Trophoblast cell (in vitro differentiated cells and primary cell): Measurements from ENCODE around the gene KCNH3.

Experiments used
- DNase-seq, 2 donors: peaks; one replicate each; pipeline ENCODE4 v3.0.0-alpha.2; 2016
- H2AFZ ChIP-seq: 2 replicates; pipeline ENCODE4 v1.6.1; 2013; ENCODE audit warnings: low read length, moderate library complexity, mild to moderate bottlenecking; ENCODE audit not compliant: insufficient read depth, poor library complexity
- H2AK5ac ChIP-seq: 2 replicates; pipeline ENCODE4 v1.6.1; 2013; ENCODE audit warnings: mild to moderate bottlenecking, low read length
- H2BK120ac ChIP-seq: 2 replicates; pipeline ENCODE4 v1.6.1; 2013; ENCODE audit warnings: low read length, mild to moderate bottlenecking, moderate library complexity; ENCODE audit not compliant: insufficient read depth, poor library complexity
- H2BK12ac ChIP-seq: 2 replicates; pipeline ENCODE4 v1.6.1; 2013; ENCODE audit warnings: mild to moderate bottlenecking, low read length, moderate library complexity
- H2BK5ac ChIP-seq: 2 replicates; pipeline ENCODE4 v1.6.1; 2013; ENCODE audit warnings: low read length, low read depth, moderate library complexity, mild to moderate bottlenecking; ENCODE audit not compliant: poor library complexity
- H3K14ac ChIP-seq: 2 replicates; pipeline ENCODE4 v1.6.1; 2013; ENCODE audit warnings: mild to moderate bottlenecking, low read length
- H3K18ac ChIP-seq: 2 replicates; pipeline ENCODE4 v1.6.1; 2013; ENCODE audit warnings: mild to moderate bottlenecking, low read length
- H3K23ac ChIP-seq: 2 replicates; pipeline ENCODE4 v1.6.1; 2013; ENCODE audit warnings: low read length
- H3K27ac ChIP-seq: 2 replicates; pipeline ENCODE4 v1.5.1; 2013; ENCODE audit warnings: low read depth, mild to moderate bottlenecking, inconsistent platforms, low read length, moderate library complexity
- H3K27me3 ChIP-seq: 2 replicates; pipeline ENCODE4 v1.6.1; 2013; ENCODE audit warnings: inconsistent platforms, mild to moderate bottlenecking, low read length, moderate library complexity; ENCODE audit not compliant: insufficient read depth
- H3K36me3 ChIP-seq, 2 experiments: 1 replicate in 1 of 2; 2 replicates in 1 of 2; pipeline ENCODE4 v1.6.1; 2013; ENCODE audit warnings: low read length in 2 of 2, mild to moderate bottlenecking in 2 of 2, moderate library complexity in 1 of 2; ENCODE audit not compliant: insufficient read depth in 2 of 2, control insufficient read depth in 1 of 2
- H3K4ac ChIP-seq: 2 replicates; pipeline ENCODE4 v1.6.1; 2013; ENCODE audit warnings: low read depth, mild to moderate bottlenecking, low read length, moderate library complexity
- H3K4me1 ChIP-seq, 2 experiments: 1 replicate in 1 of 2; 2 replicates in 1 of 2; pipeline ENCODE4 v1.6.1; 2013; ENCODE audit warnings: low read length in 2 of 2, mild to moderate bottlenecking in 2 of 2, moderate library complexity in 1 of 2; ENCODE audit not compliant: insufficient read depth in 2 of 2, control insufficient read depth in 1 of 2
- H3K4me2 ChIP-seq: 2 replicates; pipeline ENCODE4 v1.6.1; 2013; ENCODE audit warnings: inconsistent platforms, mild to moderate bottlenecking, low read length, moderate library complexity
- H3K4me3 ChIP-seq: 2 replicates; pipeline ENCODE4 v1.5.1; 2013; ENCODE audit warnings: mild to moderate bottlenecking, low read depth, low read length, inconsistent platforms
- H3K79me1 ChIP-seq: one replicate; pipeline ENCODE4 v1.6.1; 2013; ENCODE audit warnings: low read length
- H3K79me2 ChIP-seq: 2 replicates; pipeline ENCODE4 v1.6.1; 2013; ENCODE audit warnings: low read length, mild to moderate bottlenecking; ENCODE audit not compliant: control insufficient read depth, insufficient read depth, poor library complexity
- H3K9ac ChIP-seq: 2 replicates; pipeline ENCODE4 v1.6.1; 2013; ENCODE audit warnings: mild to moderate bottlenecking, low read length
- H3K9me3 ChIP-seq: 2 replicates; pipeline ENCODE4 v1.6.1; 2013; ENCODE audit warnings: low read depth, mild to moderate bottlenecking, control low read depth, inconsistent platforms, low read length; ENCODE audit not compliant: insufficient read depth
- H4K12ac ChIP-seq: 2 replicates; pipeline ENCODE4 v1.6.1; 2013; ENCODE audit warnings: low read depth, mild to moderate bottlenecking, low read length, moderate library complexity
- H4K8ac ChIP-seq: 2 replicates; pipeline ENCODE4 v1.6.1; 2013; ENCODE audit warnings: low read depth, mild to moderate bottlenecking, low read length, moderate library complexity
- H4K91ac ChIP-seq: one replicate; pipeline ENCODE4 v1.6.1; 2013; ENCODE audit warnings: low read depth, mild to moderate bottlenecking, low read length, moderate library complexity
- WGBS: extraction: QIAGEN DNeasy Blood & Tissue Kit; methylation state at CpG from one replicate; pipeline ENCODE4 v1.1.7; 2013; ENCODE audit warnings: missing lambda C conversion rate; ENCODE audit not compliant: insufficient read length, insufficient coverage; ENCODE audit errors: extremely low coverage; 5-methylcytosine and 5-hydroxymethylcytosine counted together

Gene KCNH3

DNA sequence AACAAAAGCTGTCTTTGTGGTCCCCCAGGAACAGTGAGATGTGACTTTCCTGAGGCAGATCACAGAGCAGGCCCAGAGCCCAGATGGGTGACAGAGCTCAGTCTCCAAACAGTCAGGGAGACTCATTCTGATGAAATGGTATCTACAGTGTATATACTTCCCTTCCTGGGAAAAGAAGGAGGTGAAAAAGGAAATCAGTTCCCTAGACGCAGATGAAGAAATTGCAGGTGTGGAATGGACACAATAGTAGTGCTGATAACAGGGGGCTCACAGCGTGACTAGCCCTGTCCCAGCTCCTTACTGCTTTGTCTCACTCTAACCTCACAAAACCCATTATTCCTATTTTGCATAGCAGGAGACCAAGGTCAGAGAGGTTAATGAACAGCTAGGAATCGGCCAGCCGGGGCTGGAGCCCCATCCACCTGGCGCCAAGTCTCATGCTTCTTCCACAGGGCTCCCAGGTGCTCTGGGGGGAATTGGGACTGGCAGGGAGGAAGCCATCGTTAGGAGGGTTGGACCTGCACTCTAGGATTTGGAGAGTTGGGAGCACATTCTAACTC, 11.9 kb downstream of the KCNH3 start:
- no peak overlapping the region for H4K12ac ChIP-seq
- no peak overlapping the region for H2AK5ac ChIP-seq
- H4K8ac ChIP-seq, result no peak overlapping the region
- H3K4me3 ChIP-seq, result no peak overlapping the region
- no peak overlapping the region for H3K18ac ChIP-seq
- H3K27me3 ChIP-seq, result peaks cover 19% of the 10 kb centered on the region
- no peak overlapping the region for H2AFZ ChIP-seq
- no peak overlapping the region for H3K9ac ChIP-seq
- no peak overlapping the region for H3K27ac ChIP-seq
- H4K91ac ChIP-seq, result no peak overlapping the region
- H2BK5ac ChIP-seq, result no peak overlapping the region
- no CpG with 5 or more reads among the region's 6 CpGs for WGBS
- no peak overlapping the region for H3K4me2 ChIP-seq
- H3K4ac ChIP-seq, result no peak overlapping the region
- H3K9me3 ChIP-seq, result peaks cover 4% of the 10 kb centered on the region
- H2BK12ac ChIP-seq, result no peak overlapping the region
- H3K23ac ChIP-seq, result no peak overlapping the region
- no peaks in the 10 kb centered on the region for H3K79me2 ChIP-seq
- no peak overlapping the region for H2BK120ac ChIP-seq
- DNase-seq, result no peak
- no peaks in the 10 kb centered on the region for H3K36me3 ChIP-seq
- no peak overlapping the region for H3K14ac ChIP-seq
- H3K79me1 ChIP-seq, result no peaks in the 10 kb centered on the region
- H3K4me1 ChIP-seq, result peaks cover 3 to 8% of the 10 kb centered on the region in 2 experiments

DNA sequence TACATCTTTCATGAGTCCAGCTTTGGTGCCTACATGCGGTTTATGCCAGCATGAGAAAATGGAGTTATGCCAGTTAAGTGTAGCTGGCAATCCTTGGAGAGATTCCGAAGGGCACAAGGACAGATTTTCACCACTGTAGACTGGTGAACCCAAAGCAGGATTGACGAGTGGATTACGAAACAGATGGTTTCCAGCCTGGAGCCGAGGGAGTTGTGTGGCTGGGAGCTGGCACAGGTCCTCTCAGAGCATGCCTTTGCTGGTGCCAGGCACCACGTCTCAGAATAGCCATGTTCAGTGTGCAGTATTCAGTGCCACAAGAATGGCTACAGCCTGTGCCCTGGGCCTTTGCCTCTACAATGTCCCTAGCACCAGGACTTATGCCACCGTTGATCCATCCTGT, 13.2 kb downstream of the KCNH3 start:
- peaks cover 4% of the 10 kb centered on the region for H3K9me3 ChIP-seq
- H3K4me2 ChIP-seq, result no peak overlapping the region
- H4K8ac ChIP-seq, result no peak overlapping the region
- H3K4me3 ChIP-seq, result no peak overlapping the region
- H4K91ac ChIP-seq, result no peak overlapping the region
- H3K9ac ChIP-seq, result no peak overlapping the region
- no peak overlapping the region for H2BK5ac ChIP-seq
- no peaks in the 10 kb centered on the region for H3K79me1 ChIP-seq
- no peak overlapping the region for H3K27ac ChIP-seq
- peaks cover 3 to 8% of the 10 kb centered on the region in 2 experiments for H3K4me1 ChIP-seq
- no peaks in the 10 kb centered on the region for H3K79me2 ChIP-seq
- no peak overlapping the region for H3K23ac ChIP-seq
- no peak overlapping the region for H2AK5ac ChIP-seq
- no peak overlapping the region for H3K18ac ChIP-seq
- H2AFZ ChIP-seq, result no peak overlapping the region
- H3K4ac ChIP-seq, result no peak overlapping the region
- no peak overlapping the region for H4K12ac ChIP-seq
- H3K27me3 ChIP-seq, result peaks cover 15% of the 10 kb centered on the region
- DNase-seq, result no peak
- no peak overlapping the region for H3K14ac ChIP-seq
- no peak overlapping the region for H2BK120ac ChIP-seq
- no CpG with 5 or more reads among the region's 7 CpGs for WGBS
- no peak overlapping the region for H2BK12ac ChIP-seq
- peaks cover 7 to 10% of the 10 kb centered on the region in 2 experiments for H3K36me3 ChIP-seq

DNA sequence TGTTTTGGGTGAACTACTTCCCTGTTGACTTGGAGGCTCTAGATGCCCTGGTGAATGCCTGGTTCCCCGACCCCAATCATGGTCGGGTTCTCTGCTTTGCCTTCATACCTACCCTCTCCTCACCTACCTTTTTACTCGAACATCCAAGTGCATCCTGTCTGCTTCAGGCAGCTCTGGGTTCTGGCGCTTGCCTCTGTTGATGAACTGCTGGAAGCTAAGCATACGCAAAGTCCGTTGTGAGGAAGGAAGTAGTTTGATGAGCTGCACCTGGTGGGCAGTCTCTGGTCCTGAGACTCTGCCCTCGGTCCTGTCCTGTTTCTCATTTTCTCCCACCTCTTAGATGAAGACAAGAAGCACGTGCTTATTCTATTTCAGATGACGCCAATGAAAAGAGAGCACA, 13.6 kb downstream of the KCNH3 start:
- no peak overlapping the region for H4K91ac ChIP-seq
- peaks cover 3 to 8% of the 10 kb centered on the region in 2 experiments for H3K4me1 ChIP-seq
- no CpG with 5 or more reads among the region's 9 CpGs for WGBS

DNA sequence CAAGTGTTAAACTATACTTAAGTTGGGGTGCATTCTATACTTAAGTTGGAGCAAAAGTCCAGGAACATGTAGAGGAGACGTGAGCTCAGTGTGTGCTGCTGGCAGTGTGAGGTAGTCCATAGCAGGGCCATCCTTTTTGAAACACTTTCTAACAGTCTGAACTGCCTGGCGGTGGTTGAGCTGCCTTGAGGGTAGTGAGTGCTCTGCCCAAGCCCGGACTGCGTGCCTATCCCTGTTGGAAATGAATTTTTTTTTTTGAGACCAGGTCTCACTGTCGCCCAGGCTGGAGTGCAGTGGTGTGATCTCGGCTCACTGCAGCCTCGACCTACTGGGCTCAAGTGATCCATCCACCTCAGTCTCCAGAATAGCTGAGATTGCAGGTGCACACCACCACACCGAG, 14.1 kb downstream of the KCNH3 start:
- no peak overlapping the region for H2BK5ac ChIP-seq
- H3K9ac ChIP-seq, result no peak overlapping the region
- H4K8ac ChIP-seq, result no peak overlapping the region
- DNase-seq, result no peak
- H3K23ac ChIP-seq, result no peak overlapping the region
- no peaks in the 10 kb centered on the region for H3K79me1 ChIP-seq
- peaks cover 3 to 8% of the 10 kb centered on the region in 2 experiments for H3K4me1 ChIP-seq
- no peak overlapping the region for H3K14ac ChIP-seq
- no peak overlapping the region for H2AFZ ChIP-seq
- peaks cover 4% of the 10 kb centered on the region for H3K9me3 ChIP-seq
- H3K18ac ChIP-seq, result no peak overlapping the region
- H2BK120ac ChIP-seq, result no peak overlapping the region
- WGBS, result no CpG with 5 or more reads among the region's 8 CpGs
- H4K12ac ChIP-seq, result no peak overlapping the region
- H2BK12ac ChIP-seq, result no peak overlapping the region
- no peak overlapping the region for H3K4ac ChIP-seq
- no peak overlapping the region for H3K4me2 ChIP-seq
- H3K79me2 ChIP-seq, result no peaks in the 10 kb centered on the region
- H3K4me3 ChIP-seq, result no peak overlapping the region
- peaks cover 15% of the 10 kb centered on the region for H3K27me3 ChIP-seq
- H2AK5ac ChIP-seq, result no peak overlapping the region
- peaks cover 14 to 19% of the 10 kb centered on the region in 2 experiments for H3K36me3 ChIP-seq
- H3K27ac ChIP-seq, result no peak overlapping the region
- no peak overlapping the region for H4K91ac ChIP-seq

More for the DNA sequence above, 13.6 kb downstream of the KCNH3 start:
- H2BK120ac ChIP-seq, result no peak overlapping the region
- no peak overlapping the region for H2BK12ac ChIP-seq
- no peak overlapping the region for H3K4ac ChIP-seq
- H3K18ac ChIP-seq, result no peak overlapping the region
- DNase-seq, result no peak
- no peak overlapping the region for H3K9ac ChIP-seq
- peaks cover 9 to 14% of the 10 kb centered on the region in 2 experiments for H3K36me3 ChIP-seq
- peaks cover 15% of the 10 kb centered on the region for H3K27me3 ChIP-seq
- H3K79me1 ChIP-seq, result no peaks in the 10 kb centered on the region
- H4K8ac ChIP-seq, result no peak overlapping the region
- no peak overlapping the region for H2AK5ac ChIP-seq
- H3K4me3 ChIP-seq, result no peak overlapping the region
- no peak overlapping the region for H3K23ac ChIP-seq
- H3K14ac ChIP-seq, result no peak overlapping the region
- H2BK5ac ChIP-seq, result no peak overlapping the region
- H2AFZ ChIP-seq, result no peak overlapping the region
- no peak overlapping the region for H3K4me2 ChIP-seq
- no peak overlapping the region for H3K27ac ChIP-seq
- H3K79me2 ChIP-seq, result no peaks in the 10 kb centered on the region
- H4K12ac ChIP-seq, result no peak overlapping the region
- peaks cover 4% of the 10 kb centered on the region for H3K9me3 ChIP-seq
